SH-SY5Y (cell line): ENCODE results near the gene IRF8.

Experiments
- GATA2 ChIP-seq: IDR thresholded peaks from 2 replicates; pipeline ENCODE4 v1.6.1; 2011; ENCODE audit warnings: mild to moderate bottlenecking, low read depth, low read length
- GATA3 ChIP-seq: IDR thresholded peaks from 2 replicates; pipeline ENCODE4 v1.6.1; 2011; ENCODE audit warnings: low read depth, mild to moderate bottlenecking, low read length, moderate library complexity

DNA sequence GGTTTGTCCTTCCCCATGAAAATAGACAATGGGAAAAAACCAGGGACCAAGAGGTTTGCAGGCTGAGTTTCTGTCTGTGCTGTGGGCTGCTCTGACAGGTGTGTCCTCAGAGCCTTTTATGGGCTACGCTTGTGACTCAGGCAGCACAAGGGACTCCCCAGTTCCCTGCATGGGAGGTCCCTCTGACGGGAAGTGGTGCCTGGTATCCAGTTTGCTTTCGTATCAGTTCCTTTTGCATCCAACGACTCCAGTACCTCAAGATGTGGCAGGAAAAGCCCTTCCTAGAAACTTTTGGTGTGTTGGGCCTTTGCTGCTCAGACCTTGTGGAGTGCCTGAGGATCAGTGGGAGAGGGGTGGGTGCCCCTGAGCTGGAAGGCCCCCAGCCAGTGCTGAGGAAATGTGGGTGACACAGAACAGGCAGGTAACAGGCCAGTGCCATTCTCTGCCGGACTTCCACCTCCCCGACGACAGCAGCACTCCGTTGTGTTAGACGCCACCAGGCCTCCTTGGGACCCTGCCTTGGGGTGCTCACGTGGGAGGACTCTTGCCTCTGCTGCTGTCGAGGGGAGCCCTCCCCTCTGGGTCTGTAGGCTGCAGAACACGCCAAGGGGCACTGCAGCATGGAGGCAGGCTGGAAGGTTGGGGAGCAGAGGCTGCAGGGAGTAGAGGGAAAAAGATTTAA is 38.4 kb upstream of the IRF8 start:
- TF ChIP-seq GATA2 (no peak), GATA3 (no peak)
